LNCAP (cell line): ENCODE data around the gene SERTAD1.

ENCODE experiments used
- CTCF ChIP-seq: fragments of 450-650 bp; IDR thresholded peaks from 2 replicates; pipeline ENCODE4 v1.5.1; 2017; ENCODE audit warnings: mild to moderate bottlenecking

The SERTAD1 gene

GRCh38 chr19:40444000-40444824, 18.4 kb upstream of the SERTAD1 start, which contains the start of gene SERTAD3:
SERTAD3 (minus strand) TSS chr19:40444335; CDS start chr19:40442080, 2,255 bp downstream.
- no peak for TF ChIP-seq CTCF

- no peak for TF ChIP-seq CTCF
Measured at GRCh38 chr19:40443131-40443999, 17.6 kb upstream of the SERTAD1 start.

- no peak for TF ChIP-seq CTCF
Measured at GRCh38 chr19:40442328-40443130, 16.7 kb upstream of the SERTAD1 start.

- no peak for TF ChIP-seq CTCF
Measured at GRCh38 chr19:40441719-40442253, 16.0 kb upstream of the SERTAD1 start.

GRCh38 chr19:40438284-40438683, 12.5 kb upstream of the SERTAD1 start:
- no peak for TF ChIP-seq CTCF

GRCh38 chr19:40433391-40434216, 7.8 kb upstream of the SERTAD1 start:
- no peak for TF ChIP-seq CTCF
